MM.1S (cell line): ENCODE measurements around the gene TDRD12.
"Not testable (repeated sequence)": the region's sequence is repeated elsewhere in the genome, so short reads cannot be mapped to it uniquely, and the experiment has no call there.

Source experiments
- DNase-seq: peaks from one replicate; pipeline ENCODE4 v3.0.0-alpha.2; 2015
- H2AFZ ChIP-seq: fragments of 300-600 bp; sonication (generic); 2 replicates; pipeline ENCODE4 v1.6.0; 2016; ENCODE audit warnings: antibody characterized with exemption, low read length
- H3F3A ChIP-seq: fragments of 300-600 bp; sonication (generic); 2 replicates; pipeline ENCODE4 v1.6.1; 2016; ENCODE audit warnings: mild to moderate bottlenecking, antibody characterized with exemption, low read length, moderate library complexity, mixed read lengths; ENCODE audit not compliant: insufficient read depth
- H3K27ac ChIP-seq: fragments of 300-600 bp; sonication (generic); 2 replicates; pipeline ENCODE4 v1.5.1; 2016; ENCODE audit warnings: mild to moderate bottlenecking, low read length
- H3K27me3 ChIP-seq: fragments of 300-600 bp; sonication (generic); replicated peaks from 2 replicates; pipeline ENCODE4 v1.6.0; 2016; ENCODE audit warnings: low read length; ENCODE audit not compliant: insufficient read depth
- H3K36me3 ChIP-seq: fragments of 300-600 bp; sonication (generic); replicated peaks from 2 replicates; pipeline ENCODE4 v1.6.1; 2016; ENCODE audit warnings: mild to moderate bottlenecking, low read length, mixed read lengths; ENCODE audit not compliant: insufficient read depth
- H3K4me1 ChIP-seq: fragments of 300-600 bp; sonication (generic); 2 replicates; pipeline ENCODE4 v1.6.1; 2016; ENCODE audit warnings: low read length, mixed read lengths
- H3K4me2 ChIP-seq: fragments of 300-600 bp; sonication (generic); 2 replicates; pipeline ENCODE4 v1.6.0; 2016; ENCODE audit warnings: low read depth, low read length
- H3K4me3 ChIP-seq: fragments of 300-600 bp; sonication (generic); 2 replicates; pipeline ENCODE4 v1.5.1; 2016; ENCODE audit warnings: low read length, mixed read lengths
- H3K79me2 ChIP-seq: fragments of 300-600 bp; sonication (generic); 2 replicates; pipeline ENCODE4 v1.6.1; 2016; ENCODE audit warnings: mixed run types, low read length, mixed read lengths
- H3K9ac ChIP-seq: fragments of 300-600 bp; sonication (generic); 2 replicates; pipeline ENCODE4 v1.6.1; 2016; ENCODE audit warnings: low read length, mixed read lengths
- H3K9me2 ChIP-seq: fragments of 300-600 bp; sonication (generic); replicated peaks from 2 replicates; pipeline ENCODE4 v1.6.1; 2016; ENCODE audit warnings: mild to moderate bottlenecking, low read length, mixed read lengths; ENCODE audit not compliant: insufficient read depth
- H3K9me3 ChIP-seq: fragments of 300-600 bp; sonication (generic); replicated peaks from 2 replicates; pipeline ENCODE4 v1.6.1; 2016; ENCODE audit warnings: mild to moderate bottlenecking, low read length, mixed read lengths; ENCODE audit not compliant: insufficient read depth
- H4K20me1 ChIP-seq: fragments of 300-600 bp; sonication (generic); 2 replicates; pipeline ENCODE4 v1.6.1; 2016; ENCODE audit warnings: mild to moderate bottlenecking, low read length, moderate library complexity, mixed read lengths; ENCODE audit not compliant: insufficient read depth
- EZH2 ChIP-seq: fragments of 300-600 bp; sonication (generic); optimal IDR thresholded peaks from 2 replicates; pipeline ENCODE3; 2017; ENCODE audit warnings: low read depth, mild to moderate bottlenecking, antibody characterized with exemption, low read length, mixed read lengths
- EZH2phosphoT487 ChIP-seq: fragments of 300-600 bp; sonication (generic); IDR thresholded peaks from 2 replicates; pipeline ENCODE4 v1.6.1; 2018; ENCODE audit warnings: antibody characterized with exemption, low read length
- TF ChIP-seq, protein P1 (sequence below): fragments of 300-600 bp; sonication (generic); IDR thresholded peaks from 2 replicates; pipeline ENCODE4 v1.5.1; 2016; ENCODE audit warnings: antibody characterized with exemption, low read length, mixed read lengths

Gene TDRD12

DNA sequence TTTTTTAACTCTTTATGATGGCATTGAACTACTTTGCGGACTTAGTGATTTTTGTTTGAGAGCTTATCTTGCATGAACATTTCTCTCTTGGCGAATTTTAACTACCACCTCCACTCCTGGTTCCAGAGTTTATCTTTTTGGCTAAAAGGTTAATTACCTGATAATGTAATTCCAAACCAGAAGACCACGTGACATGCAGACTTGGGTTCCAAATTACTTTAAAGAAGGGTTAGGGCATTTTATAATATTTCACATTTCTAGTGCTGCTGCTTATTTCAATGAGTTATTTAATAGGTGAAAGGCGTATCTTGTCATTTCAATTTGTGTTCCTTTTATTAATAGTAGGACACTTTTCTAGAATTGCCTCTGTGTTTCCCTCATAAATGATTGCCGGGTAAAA lies 52.0 kb downstream of the TDRD12 start:
- no peaks in the 10 kb centered on the region for H3F3A ChIP-seq
- no peaks in the 10 kb centered on the region; the same call in 1 of the 2 replicates for H3K27me3 ChIP-seq
- H3K9me3 ChIP-seq, result no peaks in the 10 kb centered on the region
- H3K27ac ChIP-seq, result no peak overlapping the region
- H3K4me2 ChIP-seq, result no peak overlapping the region
- H3K36me3 ChIP-seq, result no peaks in the 10 kb centered on the region
- DNase-seq, result no peak
- no peaks in the 10 kb centered on the region for H3K4me1 ChIP-seq
- H4K20me1 ChIP-seq, result no peaks in the 10 kb centered on the region
- no peak overlapping the region for H2AFZ ChIP-seq
- TF ChIP-seq EZH2phosphoT487 (no peak), EZH2 (no peak)
- TF ChIP-seq, protein P1, sequence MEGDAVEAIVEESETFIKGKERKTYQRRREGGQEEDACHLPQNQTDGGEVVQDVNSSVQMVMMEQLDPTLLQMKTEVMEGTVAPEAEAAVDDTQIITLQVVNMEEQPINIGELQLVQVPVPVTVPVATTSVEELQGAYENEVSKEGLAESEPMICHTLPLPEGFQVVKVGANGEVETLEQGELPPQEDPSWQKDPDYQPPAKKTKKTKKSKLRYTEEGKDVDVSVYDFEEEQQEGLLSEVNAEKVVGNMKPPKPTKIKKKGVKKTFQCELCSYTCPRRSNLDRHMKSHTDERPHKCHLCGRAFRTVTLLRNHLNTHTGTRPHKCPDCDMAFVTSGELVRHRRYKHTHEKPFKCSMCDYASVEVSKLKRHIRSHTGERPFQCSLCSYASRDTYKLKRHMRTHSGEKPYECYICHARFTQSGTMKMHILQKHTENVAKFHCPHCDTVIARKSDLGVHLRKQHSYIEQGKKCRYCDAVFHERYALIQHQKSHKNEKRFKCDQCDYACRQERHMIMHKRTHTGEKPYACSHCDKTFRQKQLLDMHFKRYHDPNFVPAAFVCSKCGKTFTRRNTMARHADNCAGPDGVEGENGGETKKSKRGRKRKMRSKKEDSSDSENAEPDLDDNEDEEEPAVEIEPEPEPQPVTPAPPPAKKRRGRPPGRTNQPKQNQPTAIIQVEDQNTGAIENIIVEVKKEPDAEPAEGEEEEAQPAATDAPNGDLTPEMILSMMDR, result no peak
- no peaks in the 10 kb centered on the region for H3K9me2 ChIP-seq
- no peaks in the 10 kb centered on the region for H3K79me2 ChIP-seq
- H3K4me3 ChIP-seq, result no peak overlapping the region
- H3K9ac ChIP-seq, result no peak overlapping the region

DNA sequence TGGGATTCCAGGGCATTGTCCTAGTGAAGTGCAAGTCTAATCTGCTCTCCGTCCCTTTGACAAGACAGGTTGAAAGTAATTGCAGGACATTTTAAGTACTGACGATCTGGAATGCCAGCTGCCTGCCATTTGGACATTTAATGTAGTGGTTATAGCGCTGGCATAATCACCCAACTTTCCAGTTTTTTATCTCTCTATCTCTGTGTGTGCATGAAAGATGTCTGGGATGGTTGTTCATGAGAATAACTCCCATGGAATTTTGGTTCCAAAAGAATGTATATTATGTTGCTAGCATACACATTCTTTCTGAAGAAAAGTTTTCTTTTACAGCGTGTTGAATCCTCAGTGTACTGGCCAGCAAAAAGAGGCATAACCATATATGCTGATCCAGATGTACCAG lies 53.6 kb downstream of the TDRD12 start:
- H3K9ac ChIP-seq, result no peak overlapping the region
- no peaks in the 10 kb centered on the region for H3F3A ChIP-seq
- H3K27ac ChIP-seq, result no peak overlapping the region
- no peaks in the 10 kb centered on the region for H3K36me3 ChIP-seq
- H3K4me2 ChIP-seq, result no peak overlapping the region
- no peak for DNase-seq
- H3K4me1 ChIP-seq, result no peaks in the 10 kb centered on the region
- H3K9me3 ChIP-seq, result no peaks in the 10 kb centered on the region
- no peaks in the 10 kb centered on the region; the same call in 1 of the 2 replicates for H3K27me3 ChIP-seq
- H3K79me2 ChIP-seq, result no peaks in the 10 kb centered on the region
- H4K20me1 ChIP-seq, result no peaks in the 10 kb centered on the region
- no peak overlapping the region for H3K4me3 ChIP-seq
- TF ChIP-seq EZH2 (no peak), EZH2phosphoT487 (no peak)
- TF ChIP-seq, protein P1, result no peak
- no peaks in the 10 kb centered on the region for H3K9me2 ChIP-seq
- no peak overlapping the region for H2AFZ ChIP-seq

DNA sequence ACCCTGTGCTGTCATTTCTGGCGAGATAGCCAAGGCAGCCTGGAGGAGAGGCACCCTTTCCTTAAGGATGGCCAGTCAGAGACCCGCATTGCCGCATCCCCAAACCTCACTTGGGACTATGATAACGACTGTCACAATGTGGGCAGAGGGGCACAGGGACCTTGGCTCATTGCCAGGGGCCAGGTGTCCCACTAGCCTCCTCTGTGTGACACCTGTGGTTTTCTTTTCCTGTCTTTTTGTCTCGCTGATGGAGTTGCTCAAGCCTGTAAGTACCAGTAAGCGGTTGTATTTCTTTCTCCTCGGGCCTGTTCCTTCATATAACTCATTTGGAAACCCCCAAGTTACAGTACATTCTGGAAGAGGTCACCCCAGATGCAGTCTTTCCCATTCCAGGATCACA lies 59.5 kb downstream of the TDRD12 start:
- Histone ChIP-seq H3K4me1 (no peaks in the 10 kb centered on the region), H3K9ac (no peak overlapping the region), H3F3A (no peaks in the 10 kb centered on the region), H3K4me3 (no peak overlapping the region), H3K9me2 (no peaks in the 10 kb centered on the region), H3K4me2 (no peak overlapping the region), H4K20me1 (no peaks in the 10 kb centered on the region), H3K36me3 (no peaks in the 10 kb centered on the region), H2AFZ (no peak overlapping the region), H3K79me2 (no peaks in the 10 kb centered on the region), H3K27ac (no peak overlapping the region), H3K9me3 (no peaks in the 10 kb centered on the region), H3K27me3 (no peaks in the 10 kb centered on the region; the same call in 1 of the 2 replicates)
- TF ChIP-seq, protein P1, result no peak
- TF ChIP-seq EZH2, result no peak
- TF ChIP-seq EZH2phosphoT487, result no peak
- no peak for DNase-seq

DNA sequence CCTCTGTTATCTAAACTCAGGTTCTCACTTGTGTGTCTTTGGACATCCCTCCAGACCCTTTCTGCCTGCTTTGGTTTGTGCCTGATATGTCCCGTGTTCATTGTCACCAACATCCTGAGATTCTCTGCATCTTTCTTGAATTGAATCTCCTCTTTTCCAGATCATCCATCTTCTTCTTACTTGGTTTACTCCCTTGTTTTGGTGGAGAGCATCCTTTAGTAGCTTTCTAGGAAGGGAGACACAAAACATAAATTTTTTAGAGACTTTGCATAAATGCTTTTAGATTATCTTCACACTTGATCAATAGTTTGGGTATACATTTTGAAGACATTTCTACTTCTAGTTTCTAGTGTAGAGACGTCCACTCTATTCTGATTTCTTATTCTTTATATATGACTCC lies 61.7 kb downstream of the TDRD12 start:
- DNase-seq, result no peak
- Histone ChIP-seq H2AFZ (no peak overlapping the region), H3K9me3 (no peaks in the 10 kb centered on the region), H3K4me3 (no peak overlapping the region), H3K36me3 (no peaks in the 10 kb centered on the region), H3K4me1 (no peaks in the 10 kb centered on the region), H3K27me3 (no peaks in the 10 kb centered on the region), H3K27ac (no peak overlapping the region), H3F3A (no peaks in the 10 kb centered on the region), H3K9me2 (no peaks in the 10 kb centered on the region), H3K79me2 (no peaks in the 10 kb centered on the region), H3K9ac (no peak overlapping the region), H4K20me1 (no peaks in the 10 kb centered on the region), H3K4me2 (no peak overlapping the region)
- TF ChIP-seq EZH2 (no peak), EZH2phosphoT487 (no peak)
- TF ChIP-seq, protein P1, result no peak

DNA sequence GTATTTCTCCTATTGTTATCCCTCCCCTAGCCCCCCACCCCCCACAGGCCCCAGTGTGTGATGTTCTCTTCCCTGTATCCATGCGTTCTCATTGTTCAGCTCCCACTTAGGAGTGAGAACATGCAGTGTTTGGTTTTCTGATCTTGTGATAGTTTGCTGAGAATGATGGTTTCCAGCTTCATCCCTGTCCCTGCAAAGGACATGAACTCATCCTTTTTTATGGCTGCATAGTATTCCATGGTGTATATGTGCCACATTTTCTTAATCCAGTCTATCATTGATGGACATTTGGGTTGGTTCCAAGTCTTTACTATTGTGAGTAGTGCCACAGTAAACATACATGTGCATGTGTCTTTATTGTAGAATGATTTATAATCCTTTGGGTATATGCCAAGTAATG lies 62.5 kb downstream of the TDRD12 start:
- not testable (repeated sequence) for H3K4me3 ChIP-seq, H3K9ac ChIP-seq, H3F3A ChIP-seq, H3K9me2 ChIP-seq, H3K4me1 ChIP-seq, H3K27ac ChIP-seq, DNase-seq, H3K9me3 ChIP-seq, H3K79me2 ChIP-seq, H4K20me1 ChIP-seq, H3K4me2 ChIP-seq, H2AFZ ChIP-seq, H3K36me3 ChIP-seq, H3K27me3 ChIP-seq
